HL-60 (cell line): Measurements from ENCODE around the gene CTR9.

Experiments
- DNase-seq, 2 experiments: peaks; one replicate each; pipeline ENCODE4 v3.0.0-alpha.2; 2010 to 2020; ENCODE audit warnings: low read depth in 1 of 2, low spot score in 1 of 2
- H3K27ac ChIP-seq: fragments of 250-450 bp; sonication (Bioruptor Pico); replicated peaks from 2 replicates; pipeline ENCODE4 v1.5.1; 2020; ENCODE audit warnings: mild to moderate bottlenecking, moderate library complexity
- H3K27me3 ChIP-seq: fragments of 250-450 bp; sonication (Bioruptor Pico); 2 replicates; pipeline ENCODE4 v1.5.1; 2021; ENCODE audit warnings: mild to moderate bottlenecking, moderate library complexity; ENCODE audit not compliant: insufficient read depth, poor library complexity, severe bottlenecking
- H3K4me3 ChIP-seq: replicated peaks from 2 replicates; pipeline ENCODE4 v1.5.1; 2011; ENCODE audit warnings: mild to moderate bottlenecking, control low read depth, low read length; ENCODE audit not compliant: insufficient read depth
- GABPA ChIP-seq: IDR thresholded peaks from 2 replicates; pipeline ENCODE4 v1.6.1; 2012; ENCODE audit warnings: low read depth
- POLR2AphosphoS5 ChIP-seq: IDR thresholded peaks from 2 replicates; pipeline ENCODE4 v1.6.1; 2012; ENCODE audit warnings: low read depth
- SPI1 ChIP-seq: IDR thresholded peaks from 2 replicates; pipeline ENCODE4 v1.6.1; 2012; ENCODE audit warnings: low read depth, mild to moderate bottlenecking, borderline replicate concordance
- TF ChIP-seq, protein P1 (sequence below): IDR thresholded peaks from 2 replicates; pipeline ENCODE4 v1.6.1; 2012; ENCODE audit warnings: low read depth; ENCODE audit not compliant: insufficient replicate concordance
- TF ChIP-seq, protein P2 (sequence below): IDR thresholded peaks from one replicate; pipeline ENCODE4 v1.5.1; 2011; ENCODE audit warnings: low read length, control low read depth, inconsistent platforms; ENCODE audit not compliant: insufficient read depth

The CTR9 gene

DNA sequence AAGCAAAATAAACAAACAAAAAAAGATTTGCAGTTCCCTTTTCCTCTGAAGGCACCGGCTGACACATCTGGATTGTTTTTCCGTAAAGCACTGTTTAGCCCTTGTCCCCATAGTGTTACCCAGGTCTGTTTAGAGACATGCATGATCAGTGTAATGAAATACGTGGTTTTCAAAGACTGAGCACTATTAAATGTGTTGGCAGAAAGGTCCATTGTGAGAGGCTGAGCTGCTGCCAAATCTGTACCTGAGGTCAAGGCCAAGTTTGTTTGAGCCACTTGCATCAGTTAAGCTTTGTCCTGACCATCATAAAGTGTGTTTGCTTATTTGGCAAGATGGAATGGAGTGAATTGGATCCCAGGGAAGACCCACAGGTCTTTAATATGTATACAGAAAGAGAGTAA, 26.3 kb downstream of the CTR9 start:
- no peaks in the 10 kb centered on the region for H3K27me3 ChIP-seq
- TF ChIP-seq SPI1 = peak; percentile 71
- TF ChIP-seq, protein P1, sequence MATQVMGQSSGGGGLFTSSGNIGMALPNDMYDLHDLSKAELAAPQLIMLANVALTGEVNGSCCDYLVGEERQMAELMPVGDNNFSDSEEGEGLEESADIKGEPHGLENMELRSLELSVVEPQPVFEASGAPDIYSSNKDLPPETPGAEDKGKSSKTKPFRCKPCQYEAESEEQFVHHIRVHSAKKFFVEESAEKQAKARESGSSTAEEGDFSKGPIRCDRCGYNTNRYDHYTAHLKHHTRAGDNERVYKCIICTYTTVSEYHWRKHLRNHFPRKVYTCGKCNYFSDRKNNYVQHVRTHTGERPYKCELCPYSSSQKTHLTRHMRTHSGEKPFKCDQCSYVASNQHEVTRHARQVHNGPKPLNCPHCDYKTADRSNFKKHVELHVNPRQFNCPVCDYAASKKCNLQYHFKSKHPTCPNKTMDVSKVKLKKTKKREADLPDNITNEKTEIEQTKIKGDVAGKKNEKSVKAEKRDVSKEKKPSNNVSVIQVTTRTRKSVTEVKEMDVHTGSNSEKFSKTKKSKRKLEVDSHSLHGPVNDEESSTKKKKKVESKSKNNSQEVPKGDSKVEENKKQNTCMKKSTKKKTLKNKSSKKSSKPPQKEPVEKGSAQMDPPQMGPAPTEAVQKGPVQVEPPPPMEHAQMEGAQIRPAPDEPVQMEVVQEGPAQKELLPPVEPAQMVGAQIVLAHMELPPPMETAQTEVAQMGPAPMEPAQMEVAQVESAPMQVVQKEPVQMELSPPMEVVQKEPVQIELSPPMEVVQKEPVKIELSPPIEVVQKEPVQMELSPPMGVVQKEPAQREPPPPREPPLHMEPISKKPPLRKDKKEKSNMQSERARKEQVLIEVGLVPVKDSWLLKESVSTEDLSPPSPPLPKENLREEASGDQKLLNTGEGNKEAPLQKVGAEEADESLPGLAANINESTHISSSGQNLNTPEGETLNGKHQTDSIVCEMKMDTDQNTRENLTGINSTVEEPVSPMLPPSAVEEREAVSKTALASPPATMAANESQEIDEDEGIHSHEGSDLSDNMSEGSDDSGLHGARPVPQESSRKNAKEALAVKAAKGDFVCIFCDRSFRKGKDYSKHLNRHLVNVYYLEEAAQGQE = no peak

DNA sequence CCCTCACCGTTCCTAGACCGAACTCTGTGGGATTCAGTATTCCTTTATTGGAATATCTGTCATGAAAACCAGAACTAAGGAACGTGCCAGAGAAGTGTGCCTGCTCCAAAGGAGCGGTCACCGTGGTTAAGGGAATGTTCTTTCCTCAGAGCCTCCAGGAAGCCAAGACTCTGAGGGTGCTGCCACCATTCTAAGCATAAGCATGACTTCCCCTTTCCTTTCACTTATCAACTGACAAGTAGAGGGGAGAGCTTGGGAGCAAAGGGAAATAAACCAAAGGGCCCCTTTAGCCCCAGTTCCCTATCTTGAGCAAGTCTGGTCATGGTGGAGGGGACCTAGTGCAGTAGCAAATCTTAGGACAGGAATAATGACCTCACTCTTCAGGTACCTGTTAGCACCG, 26.8 kb downstream of the CTR9 start:
- Histone ChIP-seq H3K27me3 (no peaks in the 10 kb centered on the region), H3K27ac (peak overlapping the region; percentile 73), H3K4me3 (no peak overlapping the region)
- DNase-seq = peak in 1 of 2 experiments; percentile 74
- TF ChIP-seq SPI1 = peak; percentile 98
- TF ChIP-seq POLR2AphosphoS5 = no peak; the same call in 1 of the 2 replicates
- no peak for TF ChIP-seq GABPA

More for the DNA sequence above, 26.3 kb downstream of the CTR9 start:
- H3K4me3 ChIP-seq = no peak overlapping the region
- DNase-seq = no peak
- peak overlapping the region; percentile 73 for H3K27ac ChIP-seq

DNA sequence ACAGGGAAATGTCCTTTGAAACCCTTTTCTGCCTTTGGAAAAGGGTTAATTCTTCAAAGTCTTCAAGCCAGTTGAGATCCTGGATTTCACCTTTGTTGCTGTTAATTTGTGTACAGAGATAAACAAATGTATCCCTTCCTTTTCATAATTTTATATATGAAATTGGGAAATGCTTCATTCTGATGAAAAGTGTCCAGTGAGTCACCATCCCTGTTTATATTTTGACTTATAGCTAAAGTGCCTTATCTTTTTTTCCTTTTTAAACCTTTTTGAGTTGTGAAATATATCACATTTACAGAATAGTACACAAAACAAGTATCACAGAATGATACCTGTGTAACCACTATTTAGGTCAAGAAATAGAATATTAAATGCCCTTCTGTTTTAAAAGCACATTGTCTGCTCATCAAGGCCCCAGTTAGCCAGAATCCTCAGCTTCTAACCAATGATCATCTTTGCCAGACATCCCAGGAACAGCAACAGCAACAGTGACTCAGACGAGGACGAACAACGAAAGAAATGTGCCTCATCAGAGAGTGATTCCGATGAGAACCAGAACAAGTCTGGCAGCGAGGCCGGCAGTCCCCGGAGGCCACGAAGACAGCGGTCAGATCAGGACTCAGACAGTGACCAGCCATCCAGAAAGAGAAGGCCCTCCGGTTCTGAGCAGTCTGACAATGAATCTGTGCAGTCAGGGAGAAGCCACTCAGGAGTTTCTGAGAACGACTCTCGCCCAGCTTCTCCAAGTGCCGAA, 27.3 kb downstream of the CTR9 start:
- DNase-seq = no peak
- Histone ChIP-seq H3K27me3 (no peaks in the 10 kb centered on the region), H3K27ac (peak overlapping the region; percentile 73), H3K4me3 (no peak overlapping the region)
- TF ChIP-seq, protein P2, sequence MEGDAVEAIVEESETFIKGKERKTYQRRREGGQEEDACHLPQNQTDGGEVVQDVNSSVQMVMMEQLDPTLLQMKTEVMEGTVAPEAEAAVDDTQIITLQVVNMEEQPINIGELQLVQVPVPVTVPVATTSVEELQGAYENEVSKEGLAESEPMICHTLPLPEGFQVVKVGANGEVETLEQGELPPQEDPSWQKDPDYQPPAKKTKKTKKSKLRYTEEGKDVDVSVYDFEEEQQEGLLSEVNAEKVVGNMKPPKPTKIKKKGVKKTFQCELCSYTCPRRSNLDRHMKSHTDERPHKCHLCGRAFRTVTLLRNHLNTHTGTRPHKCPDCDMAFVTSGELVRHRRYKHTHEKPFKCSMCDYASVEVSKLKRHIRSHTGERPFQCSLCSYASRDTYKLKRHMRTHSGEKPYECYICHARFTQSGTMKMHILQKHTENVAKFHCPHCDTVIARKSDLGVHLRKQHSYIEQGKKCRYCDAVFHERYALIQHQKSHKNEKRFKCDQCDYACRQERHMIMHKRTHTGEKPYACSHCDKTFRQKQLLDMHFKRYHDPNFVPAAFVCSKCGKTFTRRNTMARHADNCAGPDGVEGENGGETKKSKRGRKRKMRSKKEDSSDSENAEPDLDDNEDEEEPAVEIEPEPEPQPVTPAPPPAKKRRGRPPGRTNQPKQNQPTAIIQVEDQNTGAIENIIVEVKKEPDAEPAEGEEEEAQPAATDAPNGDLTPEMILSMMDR = no peak
- TF ChIP-seq, protein P1 = no peak
- TF ChIP-seq SPI1 (no peak), POLR2AphosphoS5 (no peak), GABPA (no peak)

DNA sequence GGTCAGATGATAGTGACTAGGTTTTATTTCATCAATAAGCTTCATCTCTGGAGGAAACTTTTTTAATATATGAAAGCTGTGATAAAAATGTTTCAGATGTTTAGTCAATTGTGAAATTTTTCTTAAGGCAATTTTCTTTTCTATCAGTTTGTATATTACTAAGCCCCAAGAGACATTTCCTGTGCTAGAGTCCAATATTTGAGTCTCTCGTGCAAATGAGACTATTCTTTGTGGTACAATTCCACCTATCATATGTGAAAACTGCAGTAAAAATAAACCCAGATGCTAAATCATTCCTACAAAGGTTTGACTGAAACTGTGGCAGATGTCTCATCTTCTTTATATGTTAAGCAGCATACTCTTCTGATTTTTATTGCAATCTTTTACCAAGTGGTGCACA, 28.0 kb downstream of the CTR9 start:
- H3K27ac ChIP-seq = no peak overlapping the region
- TF ChIP-seq, protein P2 = no peak
- no peak for DNase-seq
- no peaks in the 10 kb centered on the region for H3K27me3 ChIP-seq
- no peak overlapping the region for H3K4me3 ChIP-seq

DNA sequence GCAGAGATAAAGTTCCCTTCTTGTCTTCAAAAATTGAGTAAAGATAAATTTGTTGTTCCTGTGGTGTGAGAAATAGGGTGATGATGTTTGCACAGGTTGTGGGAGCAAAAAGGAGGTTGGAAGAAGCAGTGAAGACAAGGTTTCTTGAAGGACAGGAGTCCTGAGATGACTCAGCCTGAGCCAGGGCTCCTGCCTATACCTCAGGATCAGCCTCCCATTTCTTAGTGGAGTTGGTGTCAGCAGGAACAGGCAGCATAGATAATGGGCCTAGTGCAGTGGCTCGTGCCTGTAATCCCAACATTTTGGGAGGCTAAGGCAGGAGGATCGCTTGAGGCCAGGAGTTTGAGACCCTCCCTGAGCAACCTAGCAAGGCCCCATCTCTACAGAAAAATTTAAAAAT, 29.0 kb downstream of the CTR9 start:
- no peak for DNase-seq
- Histone ChIP-seq H3K27ac (no peak overlapping the region), H3K4me3 (no peak overlapping the region), H3K27me3 (no peaks in the 10 kb centered on the region)
- TF ChIP-seq, protein P2 = no peak
- TF ChIP-seq SPI1 (no peak), GABPA (no peak), POLR2AphosphoS5 (no peak)
- TF ChIP-seq, protein P1 = no peak
